Activated T-cell treated with anti-CD3 and anti-CD28 coated beads, Interleukin-2, amount 50 U/mL, for 72 hours (primary cell): ENCODE measurements around the gene C11orf91. TPM values are rescaled to one million over a fixed set of nuclear protein-coding genes. Genes with fewer than 3 reads are reported as not detected.
"Not testable (repeated sequence)": the region's sequence is repeated elsewhere in the genome, so short reads cannot be mapped to it uniquely, and the experiment has no call there.

Experiments used
- ATAC-seq, 2 donors: fragments of 150-1000 bp; cut with Tn5 transposase; replicated peaks in 1 of 2; 2 replicates each; pipeline ENCODE4 v1.10.0; 2021; ENCODE audit warnings: moderate library complexity in 2 of 2, mild to moderate bottlenecking in 1 of 2
- DNase-seq, 2 donors: peaks; one replicate each; pipeline ENCODE4 v3.0.0; 2021 to 2022; ENCODE audit warnings: mixed read lengths in 1 of 2
- H3K27ac Mint-ChIP-seq: one replicate; pipeline ENCODE4 v1.8.0; 2022; ENCODE audit warnings: mild to moderate bottlenecking, moderate library complexity, mixed read lengths
- H3K27me3 Mint-ChIP-seq: one replicate; pipeline ENCODE4 v1.8.0; 2022; ENCODE audit warnings: low read depth, mixed read lengths
- H3K36me3 Mint-ChIP-seq, 2 donors: one replicate each; pipeline ENCODE4 v1.8.0; 2022; ENCODE audit warnings: mixed read lengths in 2 of 2, mild to moderate bottlenecking in 1 of 2; ENCODE audit not compliant: insufficient read depth in 2 of 2
- H3K4me1 Mint-ChIP-seq: one replicate; pipeline ENCODE4 v1.8.0; 2022; ENCODE audit warnings: low read depth, mixed read lengths
- H3K4me3 Mint-ChIP-seq, 2 donors: one replicate each; pipeline ENCODE4 v1.8.0; 2022; ENCODE audit warnings: mild to moderate bottlenecking in 2 of 2, mixed read lengths in 2 of 2, moderate library complexity in 2 of 2
- H3K9me3 Mint-ChIP-seq, 2 donors: one replicate each; pipeline ENCODE4 v1.8.0; 2022; ENCODE audit warnings: mixed read lengths in 2 of 2
- total RNA-seq, 2 donors: library from RNA; stranded (reverse); gene quantifications; one replicate each; pipeline ENCODE4 v1.2.3, GENCODE V29; 2022

The C11orf91 gene
- total RNA-seq, 2 donors from 2014 or later: not detected

DNA sequence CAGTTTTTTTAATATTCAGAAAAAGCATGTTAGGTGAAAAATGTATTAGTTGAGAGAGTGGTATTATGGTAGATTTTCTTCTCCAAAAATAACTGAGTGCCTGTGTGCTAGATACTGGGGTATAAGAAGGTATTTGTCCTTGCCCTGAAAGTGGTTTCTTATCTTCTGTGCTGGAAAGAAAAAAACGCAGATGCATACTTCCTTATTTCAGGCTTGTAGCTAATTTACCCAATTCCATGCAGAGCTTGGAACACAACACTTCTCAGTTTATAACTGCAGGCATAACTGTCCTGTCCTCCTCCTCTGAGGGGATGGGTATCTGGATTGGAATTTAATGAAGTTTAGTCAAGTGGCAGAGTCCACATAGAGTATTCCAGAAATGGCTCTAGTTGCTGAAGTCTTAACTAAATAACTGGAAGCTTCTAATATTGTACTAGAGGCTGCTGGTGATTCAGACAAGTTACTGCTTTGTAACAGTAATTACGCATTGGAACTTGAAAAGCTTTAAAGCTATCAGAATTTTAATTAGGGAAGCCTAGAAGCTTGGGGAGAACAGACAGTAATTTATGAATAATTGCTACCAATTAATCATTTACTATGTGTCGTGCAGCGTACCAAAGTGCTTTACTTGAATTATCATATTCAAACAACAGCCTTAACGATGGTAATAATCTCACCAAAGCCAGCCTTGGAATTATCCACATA is 12.7 kb upstream of the C11orf91 start:
- H3K27me3 Mint-ChIP-seq: no peaks in the 10 kb centered on the region
- H3K4me3 Mint-ChIP-seq: no peak overlapping the region
- no peak overlapping the region for H3K27ac Mint-ChIP-seq
- no peaks in the 10 kb centered on the region for H3K9me3 Mint-ChIP-seq
- no peaks in the 10 kb centered on the region for H3K4me1 Mint-ChIP-seq
- no peaks in the 10 kb centered on the region for H3K36me3 Mint-ChIP-seq
- no peak for DNase-seq
- ATAC-seq: no peak

GRCh38 chr11:33712436-33712835 is 11.8 kb upstream of the C11orf91 start:
- Mint-ChIP-seq H3K4me1 (no peaks in the 10 kb centered on the region), H3K4me3 (no peak overlapping the region), H3K36me3 (no peaks in the 10 kb centered on the region), H3K9me3 (no peaks in the 10 kb centered on the region), H3K27me3 (no peaks in the 10 kb centered on the region), H3K27ac (no peak overlapping the region)
- no peak for ATAC-seq
- DNase-seq: no peak

- H3K9me3 Mint-ChIP-seq: no peaks in the 10 kb centered on the region
- H3K27ac Mint-ChIP-seq: no peak overlapping the region
- H3K36me3 Mint-ChIP-seq: no peaks in the 10 kb centered on the region
- peaks cover 10% of the 10 kb centered on the region for H3K4me1 Mint-ChIP-seq
- DNase-seq (no peak), ATAC-seq (no peak)
- H3K4me3 Mint-ChIP-seq: no peak overlapping the region
- no peaks in the 10 kb centered on the region for H3K27me3 Mint-ChIP-seq
Observed at GRCh38 chr11:33709466-33709865, 8.8 kb upstream of the C11orf91 start.

DNA sequence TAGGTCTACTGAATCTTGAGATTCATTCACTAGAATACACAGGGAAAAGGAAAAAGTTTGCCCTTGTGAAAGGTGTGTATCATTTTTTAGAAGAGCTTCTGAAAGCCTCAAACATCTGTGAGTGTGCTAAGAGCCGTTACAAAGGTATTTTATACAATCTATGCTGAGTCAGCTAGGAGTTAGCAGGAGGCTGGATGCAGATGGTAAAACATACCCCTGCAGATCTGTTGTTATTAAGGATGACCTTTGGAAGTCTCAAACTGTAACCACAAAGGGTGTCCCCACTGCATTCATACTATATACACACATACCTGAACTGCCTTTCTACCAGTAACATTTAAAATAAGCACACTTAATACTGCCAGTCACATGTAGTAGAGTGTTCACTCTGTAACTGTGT is 8.4 kb upstream of the C11orf91 start:
- no peak overlapping the region for H3K4me3 Mint-ChIP-seq
- DNase-seq (no peak), ATAC-seq (no peak)
- no peaks in the 10 kb centered on the region for H3K27me3 Mint-ChIP-seq
- H3K9me3 Mint-ChIP-seq: no peaks in the 10 kb centered on the region
- H3K27ac Mint-ChIP-seq: no peak overlapping the region
- no peaks in the 10 kb centered on the region for H3K36me3 Mint-ChIP-seq
- H3K4me1 Mint-ChIP-seq: peaks cover 10% of the 10 kb centered on the region

- H3K9me3 Mint-ChIP-seq, H3K27ac Mint-ChIP-seq, H3K4me3 Mint-ChIP-seq, DNase-seq, H3K36me3 Mint-ChIP-seq, ATAC-seq, H3K27me3 Mint-ChIP-seq: not testable (repeated sequence)
- H3K4me1 Mint-ChIP-seq: peaks cover 10% of the 10 kb centered on the region
Observed at GRCh38 chr11:33707831-33708230, 7.2 kb upstream of the C11orf91 start.

- DNase-seq (no peak), ATAC-seq (no peak)
- peaks cover 10% of the 10 kb centered on the region for H3K4me1 Mint-ChIP-seq
Observed at GRCh38 chr11:33706966-33707365, 6.3 kb upstream of the C11orf91 start.

GRCh38 chr11:33706546-33706945 is 5.9 kb upstream of the C11orf91 start:
- Mint-ChIP-seq H3K36me3 (no peaks in the 10 kb centered on the region), H3K27me3 (no peaks in the 10 kb centered on the region), H3K4me3 (no peak overlapping the region), H3K9me3 (no peaks in the 10 kb centered on the region), H3K4me1 (peaks cover 10% of the 10 kb centered on the region), H3K27ac (peak overlapping the region; percentile 63)
- no peak for DNase-seq
- ATAC-seq: no peak

More at GRCh38 chr11:33706966-33707365, 6.3 kb upstream of the C11orf91 start:
- no peaks in the 10 kb centered on the region for H3K9me3 Mint-ChIP-seq
- no peak overlapping the region for H3K4me3 Mint-ChIP-seq
- no peaks in the 10 kb centered on the region for H3K27me3 Mint-ChIP-seq
- H3K36me3 Mint-ChIP-seq: no peaks in the 10 kb centered on the region
- H3K27ac Mint-ChIP-seq: no peak overlapping the region

- ATAC-seq: no peak
Observed at GRCh38 chr11:33704240-33705002, 3.8 kb upstream of the C11orf91 start.

GRCh38 chr11:33703788-33704187 is 3.2 kb upstream of the C11orf91 start:
- no peaks in the 10 kb centered on the region for H3K9me3 Mint-ChIP-seq
- ATAC-seq: no peak
- H3K27ac Mint-ChIP-seq: no peak overlapping the region
- no peak for DNase-seq
- H3K4me3 Mint-ChIP-seq: no peak overlapping the region
- no peaks in the 10 kb centered on the region for H3K36me3 Mint-ChIP-seq
- H3K27me3 Mint-ChIP-seq: peaks cover 12% of the 10 kb centered on the region
- peaks cover 26% of the 10 kb centered on the region for H3K4me1 Mint-ChIP-seq

More at GRCh38 chr11:33704240-33705002, 3.8 kb upstream of the C11orf91 start:
- peaks cover 25% of the 10 kb centered on the region for H3K4me1 Mint-ChIP-seq
- no peaks in the 10 kb centered on the region for H3K36me3 Mint-ChIP-seq
- peaks cover 8% of the 10 kb centered on the region for H3K27me3 Mint-ChIP-seq
- H3K4me3 Mint-ChIP-seq: no peak overlapping the region
- H3K9me3 Mint-ChIP-seq: no peaks in the 10 kb centered on the region
- H3K27ac Mint-ChIP-seq: no peak overlapping the region
- no peak for DNase-seq

- DNase-seq: no peak
- Mint-ChIP-seq H3K27ac (no peak overlapping the region), H3K9me3 (no peaks in the 10 kb centered on the region), H3K4me3 (no peak overlapping the region), H3K4me1 (peaks cover 26% of the 10 kb centered on the region), H3K27me3 (peaks cover 12% of the 10 kb centered on the region), H3K36me3 (no peaks in the 10 kb centered on the region)
- no peak for ATAC-seq
Observed at GRCh38 chr11:33703234-33703633, 2.6 kb upstream of the C11orf91 start.

- Mint-ChIP-seq H3K4me1 (peaks cover 20% of the 10 kb centered on the region), H3K9me3 (no peaks in the 10 kb centered on the region), H3K4me3 (peak overlapping the region; percentile 92 to 93), H3K27ac (no peak overlapping the region), H3K27me3 (peaks cover 29% of the 10 kb centered on the region), H3K36me3 (no peaks in the 10 kb centered on the region)
- no peak for DNase-seq
- ATAC-seq: no peak
Observed at GRCh38 chr11:33701302-33702230, 940 bp upstream of the C11orf91 start.

DNA sequence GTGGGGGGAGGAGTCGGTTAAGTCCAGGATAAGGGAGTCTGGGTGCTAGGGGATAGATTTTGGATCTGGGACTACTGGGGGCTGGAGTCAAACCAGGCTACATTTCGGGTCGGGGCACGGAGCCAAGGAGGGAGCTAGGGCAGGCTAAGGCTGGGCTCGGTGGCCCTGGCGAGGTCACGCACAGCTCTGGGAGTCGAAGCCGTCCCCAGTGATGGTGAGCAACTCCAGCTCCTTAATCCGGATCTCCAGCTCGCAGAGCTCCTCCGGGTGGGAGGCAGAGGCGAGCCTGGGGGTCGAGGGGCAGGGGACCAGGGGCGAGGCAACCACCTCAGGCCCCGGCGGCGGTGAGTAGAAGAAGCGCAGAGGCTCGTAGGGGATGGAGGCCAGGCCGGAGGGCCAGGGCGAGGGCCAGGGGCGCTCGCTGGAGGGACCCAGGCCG is 544 bp downstream of the C11orf91 start:
- Mint-ChIP-seq H3K4me3 (peak overlapping the region; percentile 77 to 85), H3K9me3 (no peaks in the 10 kb centered on the region), H3K27ac (no peak overlapping the region), H3K36me3 (no peaks in the 10 kb centered on the region), H3K4me1 (peaks cover 15% of the 10 kb centered on the region), H3K27me3 (peaks cover 37% of the 10 kb centered on the region)
- ATAC-seq (no peak), DNase-seq (no peak)
